CD14-positive monocyte (primary cell): ENCODE measurements around the gene CADM1. TPM values are rescaled to one million over a fixed set of nuclear protein-coding genes. Genes with fewer than 3 reads are reported as not detected.

Source experiments
- DNase-seq, 3 donors: peaks; one replicate each; pipeline ENCODE4 v3.0.0-alpha.2; 2011 to 2022
- H2AFZ ChIP-seq: 2 replicates; pipeline ENCODE4 v1.6.0; 2012; ENCODE audit warnings: mild to moderate bottlenecking, low read depth, low read length, inconsistent platforms; ENCODE audit not compliant: insufficient read depth, poor library complexity, severe bottlenecking
- H3K27ac ChIP-seq, 2 donors: 1 replicate in 1 of 2; 2 replicates in 1 of 2; pipeline ENCODE4 v1.5.1; 2012 to 2013; ENCODE audit warnings: low read length in 2 of 2, control low read depth in 1 of 2, inconsistent platforms in 1 of 2, low read depth in 1 of 2, mild to moderate bottlenecking in 1 of 2
- H3K27me3 ChIP-seq, 2 donors: one replicate each; pipeline versions ENCODE4 v1.6.0 to v1.6.1; 2011 to 2013; ENCODE audit warnings: low read length in 2 of 2; ENCODE audit not compliant: control insufficient read depth in 2 of 2, insufficient read depth in 2 of 2
- H3K36me3 ChIP-seq, 2 donors: replicated peaks in 1 of 2; 1 replicate in 1 of 2; 2 replicates in 1 of 2; pipeline versions ENCODE4 v1.5.1 to v1.6.1; 2012 to 2013; ENCODE audit warnings: low read length in 2 of 2, control low read depth in 1 of 2, inconsistent platforms in 1 of 2, mild to moderate bottlenecking in 1 of 2; ENCODE audit not compliant: insufficient read depth in 2 of 2, control insufficient read depth in 1 of 2
- H3K4me1 ChIP-seq, 2 donors: 1 replicate in 1 of 2; 2 replicates in 1 of 2; pipeline versions ENCODE4 v1.5.1 to v1.6.1; 2012 to 2013; ENCODE audit warnings: low read length in 2 of 2, control low read depth in 1 of 2, inconsistent platforms in 1 of 2, mild to moderate bottlenecking in 1 of 2, moderate library complexity in 1 of 2; ENCODE audit not compliant: insufficient read depth in 2 of 2, control insufficient read depth in 1 of 2
- H3K4me2 ChIP-seq: replicated peaks from 2 replicates; pipeline ENCODE3; 2012; ENCODE audit warnings: low read length, moderate library complexity, mild to moderate bottlenecking; ENCODE audit not compliant: poor library complexity, severe bottlenecking; ENCODE audit errors: extremely low read depth
- H3K4me3 ChIP-seq, 3 experiments: fragments of 200-600 bp in 1 of 3; sonication (generic) in 1 of 3; replicated peaks in 1 of 3; 1 replicate in 2 of 3; 2 replicates in 1 of 3; pipeline ENCODE4 v1.5.1; 2011 to 2013; ENCODE audit warnings: low read length in 3 of 3, mild to moderate bottlenecking in 3 of 3, control low read depth in 2 of 3, low read depth in 2 of 3, inconsistent platforms in 1 of 3, moderate library complexity in 1 of 3
- H3K79me2 ChIP-seq: 2 replicates; pipeline ENCODE4 v1.6.0; 2012; ENCODE audit warnings: mild to moderate bottlenecking, control low read depth, inconsistent platforms, low read length, moderate library complexity; ENCODE audit not compliant: insufficient read depth
- H3K9ac ChIP-seq: 2 replicates; pipeline ENCODE4 v1.6.0; 2017; ENCODE audit warnings: low read length, mild to moderate bottlenecking; ENCODE audit not compliant: insufficient read depth, poor library complexity, severe bottlenecking
- H3K9me3 ChIP-seq, 2 donors: replicated peaks in 1 of 2; 1 replicate in 1 of 2; 2 replicates in 1 of 2; pipeline versions ENCODE4 v1.5.1 to v1.6.1; 2012 to 2013; ENCODE audit warnings: low read length in 2 of 2, control low read depth in 1 of 2; ENCODE audit not compliant: control insufficient read depth in 1 of 2, insufficient read depth in 1 of 2
- H4K20me1 ChIP-seq: 2 replicates; pipeline ENCODE4 v1.6.0; 2012; ENCODE audit warnings: mild to moderate bottlenecking, low read length, control low read depth, moderate library complexity; ENCODE audit not compliant: insufficient read depth
- H3K27ac Mint-ChIP-seq, 7 donors: one replicate each; pipeline ENCODE4 v1.8.0; 2020; ENCODE audit warnings: mild to moderate bottlenecking in 7 of 7, mixed read lengths in 7 of 7, moderate library complexity in 6 of 7, inconsistent platforms in 2 of 7
- H3K27me3 Mint-ChIP-seq, 3 donors: one replicate each; pipeline ENCODE4 v1.8.0; 2021 to 2022; ENCODE audit warnings: low read depth in 3 of 3, mild to moderate bottlenecking in 3 of 3, mixed read lengths in 3 of 3, moderate library complexity in 3 of 3, inconsistent platforms in 1 of 3
- H3K36me3 Mint-ChIP-seq, 2 donors: one replicate each; pipeline ENCODE4 v1.8.0; 2020; ENCODE audit warnings: mixed read lengths in 2 of 2, inconsistent platforms in 1 of 2, mild to moderate bottlenecking in 1 of 2
- H3K4me1 Mint-ChIP-seq: one replicate; pipeline ENCODE4 v1.8.0; 2020; ENCODE audit warnings: mild to moderate bottlenecking, mixed read lengths
- H3K4me3 Mint-ChIP-seq, 2 donors: one replicate each; pipeline ENCODE4 v1.8.0; 2020; ENCODE audit warnings: mild to moderate bottlenecking in 2 of 2, mixed read lengths in 2 of 2, moderate library complexity in 1 of 2
- H3K9me3 Mint-ChIP-seq, 7 donors: one replicate each; pipeline ENCODE4 v1.8.0; 2020 to 2022; ENCODE audit warnings: mixed read lengths in 7 of 7, mild to moderate bottlenecking in 6 of 7, moderate library complexity in 6 of 7, inconsistent platforms in 2 of 7
- CTCF ChIP-seq: fragments of 200-600 bp; IDR thresholded peaks from one replicate; pipeline ENCODE4 v1.8.0; 2022; ENCODE audit warnings: antibody characterized with exemption, mild to moderate bottlenecking
- WGBS: methylation state at CpG from one replicate; pipeline ENCODE4 v1.1.5; 2013; ENCODE audit warnings: missing lambda C conversion rate; ENCODE audit not compliant: insufficient coverage; 5-methylcytosine and 5-hydroxymethylcytosine counted together
- intact Hi-C, 2 donors: fragments of 100-400 bp; cut with micrococcal nuclease; formaldehyde crosslinking; loops; one replicate each; pipeline versions ENCODE4 v1.15.0 to v1.15.1; 2023
- polyA plus RNA-seq, 3 donors: library from polyadenylated mRNA; depleted of rRNA in 1 of 3; unstranded in 2 of 3; stranded (reverse) in 1 of 3; fragments of 300-500 nt in 2 of 3; fragments of >200 nt in 1 of 3; fragmentation: Illumina TruSeq in 2 of 3; gene quantifications; 1 replicate in 2 of 3; 2 replicates in 1 of 3; pipeline ENCODE4 v1.2.3, GENCODE V29; 2012 to 2021

The CADM1 gene
- polyA plus RNA-seq, 3 donors: not detected

GRCh38 chr11:115144914-115145313 lies 359.3 kb downstream of the CADM1 start:
- no peak overlapping the region for H3K4me2 ChIP-seq
- H3K79me2 ChIP-seq: no peaks in the 10 kb centered on the region
- no peak for TF ChIP-seq CTCF
- Mint-ChIP-seq H3K4me3 (no peak overlapping the region), H3K27ac (no peak overlapping the region), H3K27me3 (peaks cover 1 to 3% (median 1%) of the 10 kb centered on the region in 3 donors), H3K9me3 (peaks cover 0 to 7% (median 3%) of the 10 kb centered on the region in 7 donors), H3K4me1 (no peaks in the 10 kb centered on the region), H3K36me3 (no peaks in the 10 kb centered on the region)
- H3K27ac ChIP-seq: no peak overlapping the region
- no peaks in the 10 kb centered on the region for H3K4me1 ChIP-seq
- H3K4me3 ChIP-seq: no peak overlapping the region
- peaks cover 0 to 8% of the 10 kb centered on the region in 2 donors for H3K9me3 ChIP-seq
- H2AFZ ChIP-seq: no peak overlapping the region
- DNase-seq: no peak
- intact Hi-C loops: no loop called here
- H4K20me1 ChIP-seq: no peaks in the 10 kb centered on the region
- H3K9ac ChIP-seq: no peak overlapping the region
- H3K36me3 ChIP-seq: no peaks in the 10 kb centered on the region
- no peaks in the 10 kb centered on the region for H3K27me3 ChIP-seq
- 78% methylated on average over 3 of the region's 7 CpGs for WGBS

- 83% methylated on average over 3 of the region's 5 CpGs for WGBS
- no peak overlapping the region for H3K4me3 ChIP-seq
- H3K27me3 ChIP-seq: no peaks in the 10 kb centered on the region
- no peaks in the 10 kb centered on the region for H3K36me3 ChIP-seq
- no peak overlapping the region for H3K27ac ChIP-seq
- H3K79me2 ChIP-seq: no peaks in the 10 kb centered on the region
- H3K4me3 Mint-ChIP-seq: no peak overlapping the region
- no peak overlapping the region for H3K4me2 ChIP-seq
- peaks cover 0 to 8% of the 10 kb centered on the region in 2 donors for H3K9me3 ChIP-seq
- no peak for TF ChIP-seq CTCF
- no peak for DNase-seq
- H3K9me3 Mint-ChIP-seq: peaks cover 0 to 7% (median 3%) of the 10 kb centered on the region in 7 donors
- H3K4me1 ChIP-seq: no peaks in the 10 kb centered on the region
- intact Hi-C loops: no loop called here
- H3K4me1 Mint-ChIP-seq: no peaks in the 10 kb centered on the region
- no peaks in the 10 kb centered on the region for H3K36me3 Mint-ChIP-seq
- no peak overlapping the region for H3K27ac Mint-ChIP-seq
- no peaks in the 10 kb centered on the region for H4K20me1 ChIP-seq
- no peak overlapping the region for H2AFZ ChIP-seq
- no peak overlapping the region for H3K9ac ChIP-seq
- peaks cover 1 to 4% (median 1%) of the 10 kb centered on the region in 3 donors for H3K27me3 Mint-ChIP-seq
Measured at GRCh38 chr11:115144014-115144413, 360.2 kb downstream of the CADM1 start.
